A673 (cell line): ENCODE results near the gene MMEL1. TPM values are rescaled to one million over a fixed set of nuclear protein-coding genes. Genes with fewer than 3 reads are reported as not detected.

ENCODE experiments used
- BruUV-seq: library from RNA; stranded (reverse); fragments of 400-500 nt; replicated peaks from 2 replicates; lab custom pipeline; 2021; lab: Mats Ljungman, UMichigan
- CTCF ChIA-PET: fragments of 300-600 bp; sonication (Branson Sonifier 250); formaldehyde crosslinking; loops from one replicate; lab custom pipeline; 2022; ENCODE audit warnings: antibody characterized with exemption; lab: Charles Lee
- POLR2A ChIA-PET: fragments of 300-600 bp; sonication (Branson Sonifier 250); formaldehyde crosslinking; loops from one replicate; lab custom pipeline; 2022; ENCODE audit warnings: antibody characterized with exemption; ENCODE audit not compliant: low non-redundant PET; lab: Charles Lee
- DNase-seq: peaks from one replicate; pipeline ENCODE4 v3.0.0-alpha.2; 2015; ENCODE audit warnings: low spot score
- H3K27ac ChIP-seq: fragments of 200-600 bp; sonication (generic); 2 replicates; pipeline ENCODE4 v1.5.1; 2016; ENCODE audit warnings: mixed run types, low read depth, mild to moderate bottlenecking, mixed read lengths, antibody characterized with exemption, low read length; ENCODE audit not compliant: poor library complexity, severe bottlenecking
- H3K27me3 ChIP-seq: fragments of 200-600 bp; sonication (generic); replicated peaks from 2 replicates; pipeline ENCODE4 v1.6.1; 2017; ENCODE audit warnings: mixed run types, low read depth, mild to moderate bottlenecking, mixed read lengths, antibody characterized with exemption, low read length; ENCODE audit not compliant: insufficient read depth, poor library complexity
- H3K36me3 ChIP-seq: fragments of 200-600 bp; sonication (generic); 2 replicates; pipeline ENCODE4 v1.6.1; 2016; ENCODE audit warnings: mixed run types, mild to moderate bottlenecking, mixed read lengths, antibody characterized with exemption, low read length; ENCODE audit not compliant: insufficient read depth, poor library complexity, severe bottlenecking
- H3K4me1 ChIP-seq: fragments of 200-600 bp; sonication (generic); 2 replicates; pipeline ENCODE4 v1.6.1; 2017; ENCODE audit warnings: mixed run types, mild to moderate bottlenecking, mixed read lengths, antibody characterized with exemption, low read length; ENCODE audit not compliant: insufficient read depth, poor library complexity, severe bottlenecking
- H3K4me3 ChIP-seq: fragments of 200-600 bp; sonication (generic); 2 replicates; pipeline ENCODE4 v1.5.1; 2016; ENCODE audit warnings: low read depth, mixed run types, mild to moderate bottlenecking, mixed read lengths, low read length; ENCODE audit not compliant: poor library complexity, severe bottlenecking
- H3K9me3 ChIP-seq: fragments of 200-600 bp; sonication (generic); 2 replicates; pipeline ENCODE4 v1.6.1; 2016; ENCODE audit warnings: mixed run types, low read depth, mild to moderate bottlenecking, mixed read lengths, antibody characterized with exemption, low read length; ENCODE audit not compliant: poor library complexity, severe bottlenecking
- CTCF ChIP-seq: fragments of 300-800, 200-600 bp; sonication (generic); conservative IDR thresholded peaks from 2 replicates; pipeline ENCODE4 v1.5.1; 2017; ENCODE audit warnings: low read depth, mild to moderate bottlenecking, antibody characterized with exemption, low read length, moderate library complexity, mixed read lengths
- EZH2 ChIP-seq: fragments of 200-600 bp; sonication (generic); IDR thresholded peaks from 2 replicates; pipeline ENCODE4 v1.6.1; 2017; ENCODE audit warnings: borderline replicate concordance, low read depth, mild to moderate bottlenecking, mixed read lengths, antibody characterized with exemption, low read length; ENCODE audit not compliant: poor library complexity, severe bottlenecking
- intact Hi-C: fragments of 100-400 bp; cut with micrococcal nuclease; formaldehyde crosslinking; loops from one replicate; pipeline ENCODE4 v1.10.0; 2022; ENCODE audit not compliant: unreplicated experiment
- total RNA-seq: library from RNA; stranded (reverse); gene quantifications from 2 replicates; pipeline ENCODE4 v1.2.3, GENCODE V29; 2021

The MMEL1 gene
- total RNA-seq, 1 experiment from 2014 or later, result not detected

- H3K36me3 ChIP-seq, result no peaks in the 10 kb centered on the region
- TF ChIP-seq EZH2, result no peak
- TF ChIP-seq CTCF, result no peak
- H3K4me3 ChIP-seq, result peak overlapping the region; percentile 65
- intact Hi-C loops, result no loop called here
- peak; percentile 52 for DNase-seq
- H3K4me1 ChIP-seq, result peaks cover 7% of the 10 kb centered on the region
- H3K27ac ChIP-seq, result peak overlapping the region; percentile 90
- no TSS peak for BruUV-seq
- H3K27me3 ChIP-seq, result no peaks in the 10 kb centered on the region
- POLR2A ChIA-PET, result no interaction called here
- CTCF ChIA-PET, result no interaction called here
- no peaks in the 10 kb centered on the region for H3K9me3 ChIP-seq
These were observed 47.3 kb downstream of the MMEL1 start for GRCh38 chr1:2585318-2586092.

GRCh38 chr1:2584686-2585317, 48.0 kb downstream of the MMEL1 start:
- no peak for TF ChIP-seq EZH2
- TF ChIP-seq CTCF, result no peak
- Histone ChIP-seq H3K9me3 (no peaks in the 10 kb centered on the region), H3K36me3 (no peaks in the 10 kb centered on the region), H3K4me3 (peak overlapping the region; percentile 65), H3K4me1 (peaks cover 7% of the 10 kb centered on the region), H3K27me3 (no peaks in the 10 kb centered on the region), H3K27ac (peak overlapping the region; percentile 90)
- BruUV-seq, result no TSS peak
- CTCF ChIA-PET, result no interaction called here
- DNase-seq, result no peak
- intact Hi-C loops, result no loop called here
- POLR2A ChIA-PET, result no interaction called here

GRCh38 chr1:2583871-2584351, 48.9 kb downstream of the MMEL1 start:
- no TSS peak for BruUV-seq
- Histone ChIP-seq H3K4me3 (no peak overlapping the region), H3K4me1 (peaks cover 7% of the 10 kb centered on the region), H3K27ac (no peak overlapping the region), H3K36me3 (no peaks in the 10 kb centered on the region), H3K27me3 (no peaks in the 10 kb centered on the region), H3K9me3 (no peaks in the 10 kb centered on the region)
- CTCF ChIA-PET, result no interaction called here
- no peak for DNase-seq
- intact Hi-C loops, result no loop called here
- TF ChIP-seq CTCF, result no peak
- TF ChIP-seq EZH2, result no peak
- POLR2A ChIA-PET, result no interaction called here
